IPS DF 6.9 (cell line): ENCODE results near the gene LCP2.

ENCODE experiments used
- DNase-seq: peaks from one replicate; pipeline ENCODE4 v3.0.0-alpha.2; 2013; ENCODE audit warnings: low read depth, low spot score
- H3K27ac ChIP-seq: one replicate; pipeline ENCODE4 v1.5.1; 2013; ENCODE audit warnings: low read length, control low read depth
- H3K27me3 ChIP-seq: 2 replicates; pipeline ENCODE4 v1.6.1; 2013; ENCODE audit warnings: mild to moderate bottlenecking, low read length; ENCODE audit not compliant: control insufficient read depth, insufficient read depth
- H3K36me3 ChIP-seq: 2 replicates; pipeline ENCODE4 v1.6.1; 2013; ENCODE audit warnings: low read length; ENCODE audit not compliant: control insufficient read depth, insufficient read depth
- H3K4me1 ChIP-seq: 2 replicates; pipeline ENCODE4 v1.6.1; 2013; ENCODE audit warnings: low read length; ENCODE audit not compliant: control insufficient read depth, insufficient read depth
- H3K4me3 ChIP-seq: 2 replicates; pipeline ENCODE4 v1.5.1; 2013; ENCODE audit warnings: mild to moderate bottlenecking, low read length
- H3K9me3 ChIP-seq: 2 replicates; pipeline ENCODE4 v1.6.1; 2013; ENCODE audit warnings: low read length, inconsistent platforms; ENCODE audit not compliant: control insufficient read depth, insufficient read depth
- WGBS: extraction: QIAGEN DNeasy Blood & Tissue Kit; methylation state at CpG from one replicate; pipeline ENCODE4 v1.1.7; 2013; ENCODE audit warnings: mixed read lengths, missing lambda C conversion rate; ENCODE audit not compliant: insufficient read length, insufficient coverage; 5-methylcytosine and 5-hydroxymethylcytosine counted together

Gene LCP2

DNA sequence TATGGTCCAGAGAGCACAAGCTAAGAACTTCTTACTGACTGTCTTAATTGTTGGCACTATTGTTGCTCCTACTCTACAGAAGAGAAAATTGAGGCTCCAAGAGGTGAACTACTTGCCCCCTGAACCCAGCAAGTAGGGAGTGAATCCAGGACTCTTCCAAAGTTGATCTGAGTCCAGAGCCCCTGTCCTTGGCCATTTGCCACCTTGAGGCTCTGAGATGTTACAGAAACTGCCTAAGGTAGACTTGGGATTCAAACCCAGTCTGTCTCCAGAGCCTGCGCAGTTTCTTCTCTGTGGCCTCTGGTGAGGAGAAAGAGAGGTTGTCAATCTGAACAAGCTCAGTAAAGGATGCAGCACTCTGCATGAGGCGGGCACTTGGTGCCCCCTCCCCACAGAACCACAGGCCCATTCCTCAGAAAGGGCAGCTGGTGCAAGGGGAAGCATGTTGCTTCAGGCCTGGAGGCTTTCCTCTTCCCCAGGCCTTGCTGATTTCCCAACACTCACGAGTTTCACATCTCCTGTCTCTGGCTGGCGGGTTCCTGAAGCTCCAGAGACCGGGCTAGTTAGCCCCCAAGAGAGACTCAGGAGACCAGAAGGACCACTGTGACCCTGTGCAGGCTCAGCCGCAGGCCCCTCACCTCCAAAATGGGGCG, 2.9 kb upstream of the LCP2 start:
- H3K4me3 ChIP-seq = no peak overlapping the region
- no peaks in the 10 kb centered on the region for H3K4me1 ChIP-seq
- WGBS = no CpG with 5 or more reads among the region's 7 CpGs
- no peaks in the 10 kb centered on the region for H3K36me3 ChIP-seq
- no peak for DNase-seq
- no peaks in the 10 kb centered on the region for H3K27me3 ChIP-seq
- H3K9me3 ChIP-seq = no peaks in the 10 kb centered on the region
- H3K27ac ChIP-seq = no peak overlapping the region

DNA sequence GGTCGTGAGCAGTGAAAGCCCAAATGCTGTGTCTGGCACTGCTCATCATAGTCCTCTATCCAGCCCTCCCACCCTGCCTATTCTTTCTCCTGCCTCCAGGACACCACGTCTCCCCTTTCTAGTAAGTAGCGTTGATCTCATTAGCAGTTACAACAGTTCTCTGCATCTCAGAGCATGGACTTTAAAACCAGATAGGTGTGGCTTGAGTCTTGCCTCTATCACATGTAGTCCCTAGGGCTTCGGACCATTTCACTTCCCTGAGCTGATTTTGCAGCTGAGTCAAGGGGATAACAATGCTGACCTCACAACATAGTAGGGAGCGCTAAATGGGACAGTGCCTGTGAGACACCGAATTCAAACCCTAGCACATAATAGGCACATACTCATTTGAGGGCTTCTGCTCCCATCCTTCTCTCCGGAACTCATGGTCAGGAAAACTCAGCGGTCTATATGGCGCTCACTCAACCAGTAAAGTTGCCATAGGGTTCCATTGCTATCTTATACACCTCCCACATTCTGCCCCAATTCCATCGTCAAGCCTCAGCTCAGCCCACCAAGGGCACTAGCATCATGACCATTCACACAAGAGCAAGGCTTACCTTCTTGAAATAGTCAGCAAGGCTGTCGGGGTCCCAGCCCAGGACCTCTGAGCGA, 515 bp downstream of the LCP2 start:
- Histone ChIP-seq H3K27me3 (no peaks in the 10 kb centered on the region), H3K27ac (no peak overlapping the region), H3K9me3 (no peaks in the 10 kb centered on the region), H3K4me1 (no peaks in the 10 kb centered on the region), H3K4me3 (no peak overlapping the region), H3K36me3 (no peaks in the 10 kb centered on the region)
- WGBS = no CpG with 5 or more reads among the region's 12 CpGs
- DNase-seq = no peak

DNA sequence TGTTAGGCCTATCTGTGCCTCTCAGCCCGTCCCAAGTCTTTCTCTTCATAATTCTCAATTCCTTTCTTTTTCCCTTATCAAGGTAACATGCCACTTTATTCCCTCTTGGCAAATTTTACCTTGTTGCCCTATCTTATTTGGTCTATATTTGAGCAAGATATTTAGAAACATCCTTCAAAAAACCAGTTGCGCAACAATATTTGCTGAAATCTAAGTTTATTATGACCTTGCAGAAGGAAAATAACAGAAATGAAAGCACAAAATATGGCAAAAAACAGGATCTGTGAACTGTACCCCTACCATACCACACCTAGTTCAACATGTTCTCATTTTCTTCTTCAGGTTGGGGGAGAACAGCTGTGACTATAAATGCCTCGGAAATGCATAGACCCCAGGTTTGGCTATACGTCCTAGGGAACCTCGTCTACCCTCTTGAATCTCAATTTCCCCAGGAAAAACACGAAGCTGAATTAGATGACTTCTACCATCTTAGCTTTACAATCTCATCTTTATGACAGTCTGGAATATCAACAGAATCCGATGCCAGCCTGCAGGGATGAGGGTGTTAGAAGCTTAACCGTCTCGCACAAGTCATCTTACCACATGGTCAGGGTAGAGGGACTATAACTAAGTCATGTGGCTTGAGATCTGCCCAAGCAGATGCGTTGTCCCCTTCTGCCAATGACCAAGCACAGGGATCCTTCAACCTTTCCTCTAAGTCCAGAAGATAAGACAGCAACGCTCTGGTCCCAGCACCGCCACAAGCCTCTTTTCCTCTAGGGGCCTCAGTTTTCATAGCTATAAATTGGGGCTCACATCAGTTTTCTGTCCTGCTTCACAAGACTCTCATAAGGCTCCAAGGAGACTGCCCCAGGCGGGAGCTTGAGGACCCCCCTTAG, 1.3 kb downstream of the LCP2 start:
- H3K27ac ChIP-seq = no peak overlapping the region
- H3K27me3 ChIP-seq = no peaks in the 10 kb centered on the region
- no peaks in the 10 kb centered on the region for H3K36me3 ChIP-seq

DNA sequence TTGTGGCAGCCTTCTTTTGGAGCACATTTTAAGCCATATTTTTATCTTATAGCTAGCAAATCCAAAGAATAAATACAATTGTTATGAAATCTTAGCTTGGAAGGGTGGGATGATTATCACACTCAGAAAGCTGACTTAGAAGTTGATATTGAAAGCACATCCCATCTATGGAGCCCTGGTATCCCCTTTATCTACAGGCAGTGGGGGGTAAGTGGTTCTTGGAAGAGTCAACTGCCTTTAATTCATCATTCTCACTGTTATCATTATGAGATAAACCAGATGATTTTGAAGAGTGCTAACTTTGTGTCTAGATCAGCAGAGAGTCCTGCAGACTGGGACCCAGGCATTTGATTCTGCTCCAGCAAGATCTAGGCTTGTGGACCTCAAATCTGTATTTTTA, 3.0 kb downstream of the LCP2 start:
- Histone ChIP-seq H3K36me3 (no peaks in the 10 kb centered on the region), H3K4me1 (no peaks in the 10 kb centered on the region), H3K9me3 (no peaks in the 10 kb centered on the region), H3K27ac (no peak overlapping the region), H3K27me3 (no peaks in the 10 kb centered on the region), H3K4me3 (no peak overlapping the region)
- no peak for DNase-seq

More for the DNA sequence above, 1.3 kb downstream of the LCP2 start:
- no peaks in the 10 kb centered on the region for H3K4me1 ChIP-seq
- DNase-seq = no peak
- H3K4me3 ChIP-seq = no peak overlapping the region
- H3K9me3 ChIP-seq = no peaks in the 10 kb centered on the region
- WGBS = no CpG with 5 or more reads among the region's 13 CpGs

DNA sequence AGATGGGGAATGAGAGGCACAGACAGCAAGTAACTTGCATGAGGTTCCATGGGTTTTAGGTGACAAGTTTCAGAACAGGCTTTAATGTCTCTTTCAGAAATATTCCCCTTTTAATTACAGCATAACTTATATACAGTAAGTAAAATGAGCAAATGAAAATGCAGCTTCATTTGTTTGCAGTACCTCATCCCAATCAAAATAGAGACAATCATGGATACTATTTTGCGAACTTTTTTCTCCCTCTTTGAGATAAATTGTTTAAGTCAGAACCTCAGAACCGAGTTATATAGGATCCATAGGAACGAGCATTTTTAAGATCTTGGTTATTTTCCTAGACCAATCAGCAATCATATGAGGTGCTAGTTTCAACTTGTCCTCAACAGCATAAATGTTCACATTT, 3.5 kb downstream of the LCP2 start:
- no peak for DNase-seq
- H3K36me3 ChIP-seq = no peaks in the 10 kb centered on the region
- H3K4me3 ChIP-seq = no peak overlapping the region
- no CpG with 5 or more reads among the region's 3 CpGs for WGBS
- no peaks in the 10 kb centered on the region for H3K27me3 ChIP-seq
- H3K9me3 ChIP-seq = no peaks in the 10 kb centered on the region
- no peaks in the 10 kb centered on the region for H3K4me1 ChIP-seq
- H3K27ac ChIP-seq = no peak overlapping the region

DNA sequence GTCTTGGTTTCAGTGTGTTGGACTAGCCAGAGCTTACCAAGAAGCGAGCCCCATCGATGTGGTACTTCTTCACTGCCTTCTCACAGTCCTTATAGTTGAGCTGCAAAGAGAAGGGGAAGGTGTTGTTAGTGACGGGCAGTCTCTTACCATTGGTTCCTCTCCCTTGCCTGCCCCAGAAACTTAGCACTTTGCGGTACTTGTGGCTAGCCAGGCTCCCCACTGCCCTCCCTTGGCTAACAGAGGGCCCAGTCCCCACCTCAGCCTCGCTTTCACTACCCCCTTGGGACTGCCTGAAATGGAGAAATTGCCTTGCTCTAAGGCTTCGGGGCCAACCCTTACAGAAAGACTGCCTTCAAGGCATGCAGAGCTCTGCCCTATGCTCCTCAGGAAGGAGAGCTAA, 4.3 kb downstream of the LCP2 start:
- H3K9me3 ChIP-seq = no peaks in the 10 kb centered on the region
- no peak for DNase-seq
- H3K36me3 ChIP-seq = no peaks in the 10 kb centered on the region
- whole genome bisulfite sequencing = no CpG with 5 or more reads among the region's 6 CpGs
- H3K27ac ChIP-seq = no peak overlapping the region
- no peak overlapping the region for H3K4me3 ChIP-seq
- H3K27me3 ChIP-seq = no peaks in the 10 kb centered on the region
- no peaks in the 10 kb centered on the region for H3K4me1 ChIP-seq

DNA sequence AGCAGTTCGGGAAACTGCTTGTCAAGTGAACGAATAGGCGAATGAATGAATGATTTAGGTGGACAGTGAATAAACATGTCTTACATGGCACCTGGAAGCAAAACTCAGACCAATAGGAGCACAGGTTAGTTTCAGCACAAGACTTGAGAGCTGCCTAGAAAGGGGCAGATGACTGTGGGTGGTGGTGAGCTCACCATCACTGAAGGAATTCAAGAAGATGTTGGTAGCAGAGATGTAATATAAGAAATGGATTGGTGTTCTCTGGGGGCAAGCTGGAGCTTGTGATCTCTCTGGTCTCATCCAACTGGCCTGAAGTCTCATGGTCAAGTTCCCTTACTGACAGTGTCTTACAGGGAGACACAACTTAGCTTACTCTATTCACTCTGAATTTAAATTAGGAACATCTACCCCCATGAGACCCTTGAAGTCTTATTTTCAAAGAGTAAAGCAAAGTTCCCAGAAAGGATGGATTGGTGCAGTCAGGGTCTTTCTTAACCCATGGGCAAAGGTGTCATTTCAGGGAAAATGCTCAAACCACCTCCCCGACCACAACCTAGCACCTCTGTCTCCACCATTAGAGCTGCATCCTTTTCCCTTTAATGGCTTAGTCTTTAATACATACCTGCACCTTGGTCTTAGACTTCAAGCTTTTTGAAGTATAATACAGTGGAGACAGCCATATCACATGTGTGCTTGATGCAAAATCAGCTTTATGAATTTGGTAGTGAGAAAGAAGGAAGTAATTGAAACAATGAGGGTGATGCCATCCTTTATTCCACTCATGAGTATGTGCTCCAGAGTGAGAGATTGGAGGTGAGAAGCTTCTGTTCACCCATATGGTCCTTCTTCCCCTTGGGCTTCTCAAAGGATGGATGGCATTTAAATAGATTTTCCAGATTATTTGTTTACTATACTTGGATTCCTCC, 5.1 kb downstream of the LCP2 start:
- no peaks in the 10 kb centered on the region for H3K36me3 ChIP-seq
- no peak overlapping the region for H3K4me3 ChIP-seq
- no peaks in the 10 kb centered on the region for H3K9me3 ChIP-seq
- no peak overlapping the region for H3K27ac ChIP-seq
- no peaks in the 10 kb centered on the region for H3K4me1 ChIP-seq
- H3K27me3 ChIP-seq = no peaks in the 10 kb centered on the region
- DNase-seq = no peak
- WGBS = no CpG with 5 or more reads among the region's 4 CpGs

DNA sequence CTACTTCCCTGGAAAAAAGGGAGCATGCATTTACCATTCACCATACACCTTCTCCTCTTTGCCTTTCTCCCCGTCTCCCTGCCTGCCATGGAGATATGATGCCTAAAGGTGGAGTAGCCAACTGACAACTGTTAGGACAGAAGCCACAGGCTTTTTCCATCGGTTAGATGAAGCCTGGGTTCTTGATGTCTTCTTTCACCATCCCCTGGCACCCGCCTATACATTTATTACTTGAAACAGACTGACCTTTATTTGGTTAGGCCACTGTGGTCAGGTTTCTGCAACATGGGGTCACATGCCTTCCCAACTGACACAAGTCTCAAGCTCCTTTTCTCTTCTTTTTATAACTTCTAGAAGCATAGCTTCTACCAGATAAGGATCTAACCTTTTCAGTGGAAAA, 7.1 kb downstream of the LCP2 start:
- H3K27ac ChIP-seq = no peak overlapping the region
- H3K9me3 ChIP-seq = no peaks in the 10 kb centered on the region
- no peaks in the 10 kb centered on the region for H3K36me3 ChIP-seq
- no peak overlapping the region for H3K4me3 ChIP-seq
- no peak for DNase-seq
- no CpG with 5 or more reads among the region's 3 CpGs for WGBS
- H3K4me1 ChIP-seq = no peaks in the 10 kb centered on the region
- H3K27me3 ChIP-seq = no peaks in the 10 kb centered on the region

DNA sequence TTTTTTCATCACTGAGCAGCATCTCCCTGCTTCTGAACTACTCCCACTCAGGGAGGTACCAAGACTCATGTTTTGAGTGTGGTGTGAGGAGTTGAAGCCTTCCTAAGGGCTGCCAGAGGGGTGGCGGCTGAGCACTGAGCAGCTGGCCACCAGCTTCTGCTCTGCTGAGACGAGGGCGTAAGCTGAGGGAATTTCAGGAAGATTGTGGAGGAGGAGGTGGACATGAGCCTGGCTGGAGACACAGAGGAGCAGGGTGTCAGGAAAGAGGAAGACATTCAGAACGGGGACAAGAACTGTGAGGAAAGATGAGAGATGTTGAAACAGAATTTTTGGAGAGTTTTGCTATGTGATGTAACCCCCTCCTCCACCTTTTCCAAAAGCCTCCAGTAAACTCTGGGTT, 7.8 kb downstream of the LCP2 start:
- no peak overlapping the region for H3K4me3 ChIP-seq
- no peaks in the 10 kb centered on the region for H3K4me1 ChIP-seq
- no CpG with 5 or more reads among the region's 4 CpGs for WGBS
- H3K9me3 ChIP-seq = no peaks in the 10 kb centered on the region
- DNase-seq = no peak
- H3K36me3 ChIP-seq = no peaks in the 10 kb centered on the region
- no peak overlapping the region for H3K27ac ChIP-seq
- H3K27me3 ChIP-seq = no peaks in the 10 kb centered on the region

DNA sequence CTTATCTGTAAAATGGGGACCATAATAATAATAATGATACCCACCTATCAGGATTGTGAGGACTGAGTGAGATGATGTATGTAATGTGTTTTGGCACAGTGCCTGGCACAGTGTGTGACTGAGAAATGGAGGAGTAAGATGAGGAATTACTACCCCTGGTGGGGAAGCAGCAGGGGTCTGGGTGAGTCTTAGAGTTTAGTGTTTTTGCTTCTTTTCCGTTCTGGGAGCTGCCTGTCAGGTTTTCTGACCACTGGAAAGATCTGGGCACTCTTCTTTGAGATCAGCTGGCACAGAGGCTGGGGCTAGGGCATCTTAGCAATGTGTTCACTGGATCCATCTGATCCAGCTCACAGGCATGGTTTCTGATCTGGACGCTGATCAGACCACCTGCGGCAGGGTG, 8.5 kb downstream of the LCP2 start:
- H3K36me3 ChIP-seq = no peaks in the 10 kb centered on the region
- H3K27me3 ChIP-seq = no peaks in the 10 kb centered on the region
- H3K4me3 ChIP-seq = no peak overlapping the region
- no peak for DNase-seq
- no peak overlapping the region for H3K27ac ChIP-seq
- no CpG with 5 or more reads among the region's 3 CpGs for WGBS
- H3K4me1 ChIP-seq = no peaks in the 10 kb centered on the region
- no peaks in the 10 kb centered on the region for H3K9me3 ChIP-seq
